ENCODE data around the gene JMJD4. TPM values are rescaled to one million over a fixed set of nuclear protein-coding genes. Genes with fewer than 3 reads are reported as not detected.

The JMJD4 gene
- total RNA-seq, 2 donors from 2014 or later = 17.3 to 34.0 TPM

DNA sequence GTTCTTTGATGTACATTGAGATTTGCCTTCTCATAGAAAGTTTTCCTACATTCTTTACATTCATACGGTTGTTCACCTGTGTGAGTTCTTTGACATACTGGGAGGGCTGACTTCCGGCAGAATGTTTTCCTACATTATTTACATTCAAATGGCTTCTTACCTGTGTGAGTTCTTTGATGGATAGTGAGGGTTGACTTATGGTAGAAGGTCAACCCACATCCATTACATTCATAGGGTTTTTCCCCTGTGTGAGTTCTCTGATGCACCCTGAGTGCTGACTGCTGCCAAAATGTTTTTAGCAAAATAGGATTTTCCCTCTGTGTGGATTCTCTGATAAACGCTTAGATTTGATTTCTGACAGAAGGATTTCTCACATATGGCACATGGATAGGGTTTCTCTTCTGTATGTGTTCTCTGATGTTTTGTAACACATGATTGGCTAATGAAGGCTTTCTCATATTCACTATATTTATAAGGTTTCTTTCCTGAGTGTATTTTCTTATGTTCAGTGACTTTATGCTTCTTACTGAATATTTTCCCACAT lies 37.7 kb downstream of the JMJD4 start:
- ATAC-seq = no peak
- H3K36me3 Mint-ChIP-seq = peaks cover 52% of the 10 kb centered on the region
- no peak overlapping the region for H3K4me3 Mint-ChIP-seq
- DNase-seq (ENCODE audit: low spot score) = no peak
- no peak overlapping the region for H3K27ac Mint-ChIP-seq
- no peaks in the 10 kb centered on the region for H3K27me3 Mint-ChIP-seq
- no peaks in the 10 kb centered on the region for H3K4me1 Mint-ChIP-seq (ENCODE audit: low read depth in 2 of 2)
- H3K9me3 Mint-ChIP-seq = peaks cover 30% of the 10 kb centered on the region

DNA sequence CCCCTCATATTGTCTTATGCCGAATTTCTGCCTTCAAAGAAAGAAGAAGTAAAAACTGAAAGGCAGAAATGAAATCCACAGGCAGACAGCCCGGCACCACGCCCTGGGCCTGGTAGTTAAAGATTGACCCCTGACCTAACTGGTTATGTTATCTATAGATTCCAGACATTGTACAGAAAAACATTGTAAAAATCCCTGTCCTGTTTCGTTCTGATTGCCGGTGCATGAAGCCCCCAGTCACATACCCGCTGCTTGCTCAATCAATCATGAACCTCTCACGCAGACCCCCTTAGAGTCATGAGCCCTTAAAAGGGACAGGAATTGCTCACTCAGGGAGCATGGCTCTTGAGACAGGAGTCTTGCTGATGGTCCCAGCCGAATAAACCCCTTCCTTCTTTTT lies 49.3 kb downstream of the JMJD4 start:
- H3K4me1 Mint-ChIP-seq (ENCODE audit: low read depth in 2 of 2) = no peaks in the 10 kb centered on the region

More for the DNA sequence above, 49.3 kb downstream of the JMJD4 start:
- Mint-ChIP-seq H3K4me3 (no peak overlapping the region), H3K36me3 (peaks cover 25% of the 10 kb centered on the region), H3K27ac (no peak overlapping the region), H3K27me3 (no peaks in the 10 kb centered on the region), H3K9me3 (peaks cover 24% of the 10 kb centered on the region)
- DNase-seq (ENCODE audit: low spot score) (no peak), ATAC-seq (no peak)

Other genes with a start within 250 kb of the JMJD4 start
- gene ZNF678, start 171.7 kb downstream of the JMJD4 start, total RNA-seq = 1 to 10 TPM; 5.7 to 7.6 TPM
- 10 to 100 TPM; 23.5 to 32.5 TPM for gene SNAP47, start 133 bp upstream of the JMJD4 start, total RNA-seq
- gene PRSS38, start 80.4 kb upstream of the JMJD4 start, total RNA-seq = not detected
- under 1 TPM in 1 of 2 donors, not detected in 1; 0.11 TPM for gene WNT9A, start 212.6 kb upstream of the JMJD4 start, total RNA-seq